Thymus (tissue), 11 donors: ENCODE data around the gene INAFM2. TPM values are rescaled to one million over a fixed set of nuclear protein-coding genes. Genes with fewer than 3 reads are reported as not detected.

Experiments
- DNase-seq, 9 donors: peaks; one replicate each; pipeline ENCODE4 v3.0.0-alpha.2; 2013; ENCODE audit warnings: low spot score in 9 of 9, low read depth in 6 of 9, missing footprints in 1 of 9
- H3K27ac ChIP-seq, 2 donors: one replicate each; pipeline ENCODE4 v1.5.1; 2013; ENCODE audit warnings: control low read depth in 1 of 2, low read depth in 1 of 2, low read length in 1 of 2, mild to moderate bottlenecking in 1 of 2, moderate library complexity in 1 of 2
- H3K27me3 ChIP-seq, 2 donors: one replicate each; pipeline ENCODE4 v1.5.1; 2013; ENCODE audit warnings: low read length in 1 of 2; ENCODE audit not compliant: control insufficient read depth in 2 of 2, insufficient read depth in 1 of 2
- H3K36me3 ChIP-seq, 2 donors: one replicate each; pipeline ENCODE4 v1.5.1; 2013; ENCODE audit warnings: low read length in 1 of 2, mild to moderate bottlenecking in 1 of 2, moderate library complexity in 1 of 2; ENCODE audit not compliant: control insufficient read depth in 2 of 2, insufficient read depth in 2 of 2
- H3K4me1 ChIP-seq, 2 donors: one replicate each; pipeline ENCODE4 v1.5.1; 2013; ENCODE audit warnings: low read length in 2 of 2; ENCODE audit not compliant: control insufficient read depth in 2 of 2, insufficient read depth in 2 of 2
- H3K4me3 ChIP-seq, 2 donors: one replicate each; pipeline ENCODE4 v1.5.1; 2013; ENCODE audit warnings: low read length in 2 of 2, control low read depth in 1 of 2, mild to moderate bottlenecking in 1 of 2
- H3K9me3 ChIP-seq, 2 donors: one replicate each; pipeline ENCODE4 v1.5.1; 2013; ENCODE audit warnings: low read length in 1 of 2, mild to moderate bottlenecking in 1 of 2; ENCODE audit not compliant: control insufficient read depth in 2 of 2, insufficient read depth in 1 of 2
- WGBS: extraction: QIAGEN DNeasy Blood & Tissue Kit; methylation state at CpG from one replicate; pipeline ENCODE4 v1.1.7; 2013; 5-methylcytosine and 5-hydroxymethylcytosine counted together
- polyA plus RNA-seq: library from polyadenylated mRNA; stranded (reverse); fragments of 200-250 nt; gene quantifications from one replicate; pipeline ENCODE4 v1.2.3, GENCODE V29; 2013
- total RNA-seq: library from RNA; stranded (reverse); fragments of 120-200 nt; gene quantifications from one replicate; pipeline ENCODE4 v1.2.4, GENCODE V29; 2013
- donor health status: healthy.

Gene INAFM2
- total and polyA plus RNA-seq, 2 donors, result 10.1 to 12.8 TPM

- peak; percentile 42 to 88 (median 67) for DNase-seq
- Histone ChIP-seq H3K4me1 (peaks cover 6 to 49% of the 10 kb centered on the region in 2 donors), H3K36me3 (peaks cover 2 to 5% of the 10 kb centered on the region in 2 donors), H3K4me3 (peak within 1 kb of the TSS; percentile 52 to 72), H3K27me3 (peaks cover 0 to 7% of the 10 kb centered on the region in 2 donors), H3K27ac (peak within 1 kb of the TSS; percentile 94 to 96), H3K9me3 (no peaks in the 10 kb centered on the region)
- 6% methylated on average over 15 of the region's 15 CpGs for WGBS
Measured at GRCh38 chr15:40307421-40308211, 15.9 kb upstream of the INAFM2 start, which contains the start of gene PLCB2. Gene PLCB2 (minus strand): TSS chr15:40307935. CDS start chr15:40307672, 263 bp downstream.

DNA sequence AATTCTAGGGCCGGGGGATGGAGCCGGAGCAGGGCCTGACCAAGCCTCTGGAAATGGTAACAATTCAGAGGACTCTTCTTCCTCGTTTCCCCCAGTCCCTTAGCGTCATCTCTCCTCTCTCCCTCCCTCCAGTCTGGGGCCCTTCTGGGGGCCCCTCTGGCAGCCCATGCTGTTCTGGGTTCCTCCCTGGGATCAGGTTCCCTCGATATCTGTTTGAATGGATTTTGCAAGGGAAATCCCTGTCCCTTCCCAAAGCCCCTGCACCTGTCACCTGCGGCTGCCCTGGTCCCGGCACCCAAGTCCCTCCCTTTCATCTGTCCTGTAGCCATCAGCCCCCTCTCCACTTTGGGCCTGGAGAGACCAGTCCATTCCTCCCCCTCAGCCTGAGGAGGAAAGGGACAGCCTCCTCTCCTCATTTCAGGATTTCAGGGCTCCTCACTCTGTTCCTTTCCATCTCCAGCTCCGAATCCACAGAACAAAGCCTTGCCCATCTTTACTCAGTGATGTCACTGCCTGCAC is 14.1 kb upstream of the INAFM2 start:
- WGBS, result 86% methylated on average over 8 of the region's 8 CpGs
- peaks cover 0 to 7% of the 10 kb centered on the region in 2 donors for H3K27me3 ChIP-seq
- H3K27ac ChIP-seq, result no peak overlapping the region
- no peaks in the 10 kb centered on the region for H3K36me3 ChIP-seq
- no peak overlapping the region for H3K4me3 ChIP-seq
- H3K9me3 ChIP-seq, result no peaks in the 10 kb centered on the region
- no peak for DNase-seq
- H3K4me1 ChIP-seq, result peaks cover 13 to 59% of the 10 kb centered on the region in 2 donors

DNA sequence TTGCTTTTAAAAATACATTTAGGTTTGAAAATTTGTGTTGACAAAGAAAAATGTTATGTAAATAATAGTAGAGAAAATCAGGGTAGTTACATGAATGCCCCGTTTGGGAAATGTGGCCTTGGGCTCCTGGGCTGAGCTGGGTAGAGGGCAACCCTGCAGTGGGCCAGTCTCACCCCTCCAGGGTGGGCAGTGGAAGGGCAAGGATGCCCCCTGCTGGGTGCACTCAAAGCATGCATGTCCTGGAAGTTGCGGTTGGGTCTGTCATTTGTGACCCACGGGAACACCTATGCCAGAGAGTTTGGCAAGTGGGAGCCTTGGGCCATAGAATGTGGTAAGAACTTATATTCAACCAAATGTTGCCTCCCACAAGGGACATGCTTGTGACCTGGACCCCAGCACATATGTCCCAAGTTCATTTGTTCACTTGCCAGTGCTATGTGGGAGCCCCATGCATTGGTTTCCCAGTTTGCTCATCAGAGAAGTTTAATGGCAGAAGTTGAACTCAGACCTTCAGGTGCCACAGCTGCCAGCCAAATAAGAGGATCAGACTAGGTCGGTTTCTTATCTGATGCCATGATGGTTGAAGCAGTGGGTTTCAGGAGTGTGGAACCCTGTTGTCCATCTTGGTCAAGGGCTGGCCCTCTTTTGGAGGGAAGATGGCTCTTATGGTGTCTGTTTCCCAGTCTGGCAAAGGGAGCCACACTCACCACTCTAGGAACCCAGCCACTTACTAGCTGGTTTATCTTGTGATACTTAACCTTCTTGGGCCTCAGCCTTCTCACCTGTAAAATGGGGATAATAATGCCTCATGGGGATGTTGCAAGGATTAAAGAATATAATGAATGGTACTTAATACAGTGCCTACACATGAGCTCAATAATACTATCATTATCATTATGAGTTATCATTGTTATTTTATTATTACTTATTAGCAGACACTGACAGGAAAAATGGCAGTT is 13.2 kb upstream of the INAFM2 start:
- Histone ChIP-seq H3K27me3 (peaks cover 0 to 7% of the 10 kb centered on the region in 2 donors), H3K4me1 (peaks cover 13 to 58% of the 10 kb centered on the region in 2 donors), H3K9me3 (no peaks in the 10 kb centered on the region), H3K36me3 (no peaks in the 10 kb centered on the region), H3K4me3 (no peak overlapping the region), H3K27ac (no peak overlapping the region)
- DNase-seq, result peak in 3 of 9 donors; percentile 49 to 73 (median 64)
- WGBS, result 35% methylated on average over 4 of the region's 4 CpGs

GRCh38 chr15:40310993-40311392 is 12.5 kb upstream of the INAFM2 start:
- Histone ChIP-seq H3K27me3 (peaks cover 0 to 7% of the 10 kb centered on the region in 2 donors), H3K9me3 (no peaks in the 10 kb centered on the region), H3K4me3 (no peak overlapping the region), H3K36me3 (no peaks in the 10 kb centered on the region), H3K27ac (no peak overlapping the region), H3K4me1 (peaks cover 13 to 52% of the 10 kb centered on the region in 2 donors)
- 88% methylated on average over 3 of the region's 3 CpGs for WGBS
- no peak for DNase-seq

DNA sequence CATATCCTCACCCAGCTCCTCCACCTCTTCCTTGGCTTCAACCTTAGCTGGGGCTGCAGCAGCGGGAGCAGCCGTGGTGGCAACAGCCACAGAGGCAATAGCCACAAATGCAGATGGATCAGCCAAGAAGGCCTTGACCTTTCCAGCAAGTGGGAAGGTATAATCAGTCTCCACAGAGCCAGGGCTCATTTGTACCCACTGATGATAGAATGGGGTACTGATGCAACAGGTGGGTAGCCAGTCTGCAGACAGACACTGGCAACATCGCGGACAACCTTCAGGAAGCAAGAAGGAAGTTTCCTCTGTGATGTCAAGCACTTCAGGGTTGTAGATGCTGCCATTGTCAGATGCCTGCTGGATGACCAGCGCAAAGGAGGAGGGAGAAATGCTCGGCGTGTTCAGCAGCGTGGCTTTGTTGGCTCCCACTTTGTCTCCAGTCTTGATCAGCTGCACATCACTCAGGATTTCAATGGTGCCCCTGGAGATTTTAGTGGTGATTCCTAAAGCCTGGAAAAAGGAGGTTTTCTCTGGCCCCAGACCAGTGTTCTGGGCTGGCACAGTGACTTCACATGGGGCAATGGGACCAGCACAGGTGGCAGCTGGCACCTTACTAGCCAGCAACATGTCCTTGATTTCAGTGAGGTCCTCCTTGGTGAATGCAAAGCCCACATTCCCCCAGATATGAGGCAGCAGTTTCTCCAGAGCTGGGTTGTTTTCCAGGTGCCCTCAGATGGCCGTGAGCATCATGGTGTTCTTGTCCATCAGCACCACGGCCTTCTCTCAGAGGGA is 10.9 kb upstream of the INAFM2 start:
- WGBS, result 97% methylated on average over 10 of the region's 10 CpGs
- Histone ChIP-seq H3K27ac (no peak overlapping the region), H3K27me3 (peaks cover 0 to 7% of the 10 kb centered on the region in 2 donors), H3K9me3 (no peaks in the 10 kb centered on the region), H3K4me3 (no peak overlapping the region), H3K36me3 (no peaks in the 10 kb centered on the region), H3K4me1 (peaks cover 13 to 36% of the 10 kb centered on the region in 2 donors)
- no peak for DNase-seq

GRCh38 chr15:40313531-40314398 is 9.7 kb upstream of the INAFM2 start:
- Histone ChIP-seq H3K27me3 (peaks cover 0 to 7% of the 10 kb centered on the region in 2 donors), H3K9me3 (no peaks in the 10 kb centered on the region), H3K4me3 (no peak overlapping the region), H3K4me1 (peaks cover 10 to 25% of the 10 kb centered on the region in 2 donors), H3K36me3 (no peaks in the 10 kb centered on the region), H3K27ac (no peak overlapping the region)
- DNase-seq, result peak in 1 of 9 donors; percentile 51
- WGBS, result 33% methylated on average over 10 of the region's 10 CpGs

DNA sequence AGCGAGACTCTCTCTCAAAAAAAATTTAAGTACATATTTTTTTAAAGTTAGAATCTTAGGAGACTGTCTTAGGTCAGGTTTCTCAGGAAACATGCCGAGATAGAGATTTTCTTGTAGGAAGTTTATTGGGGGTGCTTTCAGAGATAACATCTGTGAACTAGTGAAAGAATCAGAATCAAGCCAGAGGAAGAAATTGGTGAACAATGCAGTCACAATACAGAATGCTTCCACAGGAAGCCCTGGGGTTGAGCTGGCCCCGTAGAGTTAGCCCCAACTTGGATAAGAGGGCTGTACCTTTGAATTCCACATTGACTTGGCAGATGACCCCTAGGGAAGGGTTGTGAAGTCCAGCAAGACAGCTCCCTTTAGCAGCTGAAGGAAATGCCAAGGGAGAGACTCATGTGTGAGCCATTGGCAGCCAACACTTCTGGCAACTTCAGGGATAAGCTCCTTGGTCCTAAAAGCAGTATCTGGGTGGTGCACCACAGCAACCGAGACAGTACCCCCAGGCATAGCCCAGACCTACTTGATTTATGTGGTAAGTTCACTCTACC is 8.7 kb upstream of the INAFM2 start:
- WGBS, result 65% methylated on average over 4 of the region's 4 CpGs

More for the DNA sequence above, 8.7 kb upstream of the INAFM2 start:
- no peak overlapping the region for H3K4me3 ChIP-seq
- no peak overlapping the region for H3K27ac ChIP-seq
- DNase-seq, result no peak
- H3K9me3 ChIP-seq, result no peaks in the 10 kb centered on the region
- no peaks in the 10 kb centered on the region for H3K36me3 ChIP-seq
- H3K4me1 ChIP-seq, result peaks cover 7 to 15% of the 10 kb centered on the region in 2 donors
- H3K27me3 ChIP-seq, result peaks cover 0 to 7% of the 10 kb centered on the region in 2 donors
